NOMO-1 treated with DMSO at 0.1 percent for 48 hours (cell line): Measurements from ENCODE around the gene RAMACL.

Experiments used
- DNase-seq: peaks from one replicate; lab custom pipeline; 2025; ENCODE audit not compliant: unreplicated experiment; lab: John Stamatoyannopoulos, UW

The RAMACL gene

DNA sequence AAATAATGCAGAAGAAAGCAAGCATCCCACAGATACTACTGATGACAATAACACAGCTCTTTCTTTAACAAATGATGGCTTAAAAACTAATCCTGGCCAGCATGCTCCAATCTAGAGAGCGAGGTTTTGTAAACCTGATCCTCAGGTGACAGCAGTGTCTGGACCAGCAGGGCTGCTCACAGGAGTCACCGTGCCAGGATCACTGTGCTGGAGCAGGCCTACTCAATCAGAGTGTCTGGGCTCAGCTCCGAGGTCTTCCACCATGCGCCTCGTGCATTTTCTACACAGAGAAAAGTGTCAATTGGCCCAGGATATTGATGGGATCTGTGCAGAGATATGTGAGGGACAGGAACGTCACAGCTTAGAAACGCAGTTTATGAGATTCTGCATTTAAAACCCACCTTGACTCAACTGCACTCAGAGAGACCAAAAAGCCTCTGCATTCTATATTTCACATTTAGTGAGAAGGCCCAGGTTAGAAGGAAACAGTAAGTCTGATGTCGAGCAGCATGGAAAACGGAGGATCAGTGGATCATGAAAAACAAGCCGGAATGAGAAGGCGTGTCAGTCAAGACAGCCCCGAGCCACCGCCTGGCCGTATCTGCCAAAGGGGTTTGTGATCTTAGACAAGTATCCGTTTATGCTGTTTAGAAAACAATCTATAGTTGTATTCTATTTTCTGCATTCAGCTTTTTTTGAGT is 7.8 kb downstream of the RAMACL start:
- DNase-seq, result no peak

GRCh38 chr6:166575205-166575604 is 11.3 kb downstream of the RAMACL start:
- no peak for DNase-seq

DNA sequence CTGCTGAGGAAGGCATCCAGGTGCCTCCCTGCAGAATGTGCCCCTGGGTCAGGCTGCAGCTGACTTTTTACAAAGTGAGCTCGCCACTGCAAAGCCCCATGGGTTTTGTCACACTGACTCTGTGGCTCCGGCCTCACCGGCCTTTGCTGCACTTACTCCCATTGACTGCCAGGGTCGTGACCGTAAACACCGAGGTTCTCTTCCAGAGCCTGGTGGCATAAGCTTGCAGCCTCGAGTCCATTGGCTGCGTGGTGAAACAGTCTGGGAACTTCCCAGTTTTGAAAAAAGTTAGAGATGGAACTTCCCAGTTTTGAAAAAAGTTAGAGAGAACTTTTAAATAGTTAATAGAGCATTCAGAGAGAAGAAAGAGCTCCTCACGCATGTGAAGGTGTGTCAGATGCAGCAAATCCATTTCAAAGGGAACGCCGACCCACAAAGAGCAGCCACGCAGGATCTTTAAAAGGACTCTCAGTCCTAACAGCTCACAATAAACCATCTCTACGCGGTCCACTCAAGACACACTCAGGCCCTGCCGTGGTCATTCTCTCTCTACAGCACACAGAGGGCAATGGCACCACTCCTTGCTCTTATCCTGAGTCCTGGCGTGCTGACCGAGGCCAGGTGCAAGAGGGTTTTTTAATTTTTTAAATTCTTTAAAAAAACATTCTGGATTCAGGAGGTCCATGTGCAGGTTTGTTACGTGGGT is 12.8 kb downstream of the RAMACL start:
- DNase-seq, result no peak

DNA sequence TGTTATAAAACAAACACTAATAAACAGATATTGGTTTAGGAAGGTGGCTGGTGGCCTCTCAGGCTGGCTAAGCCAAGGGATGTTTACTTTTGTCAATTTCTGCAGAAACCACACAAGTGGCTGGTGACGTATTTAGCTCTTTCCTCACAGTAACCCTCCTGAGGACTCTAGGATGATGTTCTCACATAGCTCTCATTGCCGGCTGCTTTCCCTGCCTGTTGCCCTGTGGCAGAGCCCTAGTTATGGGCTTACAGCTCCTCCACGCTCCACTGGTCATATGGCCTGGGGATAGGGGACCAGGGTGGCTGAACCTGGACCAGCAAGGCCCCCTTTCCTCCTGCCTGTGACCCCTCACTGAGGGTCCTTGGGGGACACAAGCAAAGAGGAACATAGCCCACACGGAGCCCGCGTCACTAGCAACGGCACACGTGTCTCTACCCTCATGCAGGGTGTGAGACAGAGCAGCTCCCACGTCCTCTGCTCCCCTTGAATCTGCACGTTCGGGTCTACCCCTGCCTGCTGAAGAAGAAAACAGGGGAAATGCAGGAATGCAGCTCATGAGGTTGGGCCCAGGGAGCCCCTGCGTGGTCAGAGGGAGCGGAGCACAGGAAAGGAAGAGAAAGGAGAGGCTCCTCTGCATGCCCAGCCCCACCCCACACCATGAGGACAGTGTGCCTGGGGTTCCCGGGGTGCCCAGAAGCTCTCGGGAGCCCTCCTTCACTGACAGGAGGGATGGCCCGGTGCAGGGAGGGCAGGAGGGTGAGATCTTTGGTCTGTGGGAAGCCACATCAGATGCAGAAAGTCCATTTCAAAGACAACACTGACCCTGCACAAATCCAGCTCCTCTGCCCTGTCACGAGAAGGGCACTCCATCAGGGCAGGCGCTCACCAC is 13.9 kb downstream of the RAMACL start:
- no peak for DNase-seq

GRCh38 chr6:166570929-166571713 is 15.4 kb downstream of the RAMACL start:
- no peak for DNase-seq

DNA sequence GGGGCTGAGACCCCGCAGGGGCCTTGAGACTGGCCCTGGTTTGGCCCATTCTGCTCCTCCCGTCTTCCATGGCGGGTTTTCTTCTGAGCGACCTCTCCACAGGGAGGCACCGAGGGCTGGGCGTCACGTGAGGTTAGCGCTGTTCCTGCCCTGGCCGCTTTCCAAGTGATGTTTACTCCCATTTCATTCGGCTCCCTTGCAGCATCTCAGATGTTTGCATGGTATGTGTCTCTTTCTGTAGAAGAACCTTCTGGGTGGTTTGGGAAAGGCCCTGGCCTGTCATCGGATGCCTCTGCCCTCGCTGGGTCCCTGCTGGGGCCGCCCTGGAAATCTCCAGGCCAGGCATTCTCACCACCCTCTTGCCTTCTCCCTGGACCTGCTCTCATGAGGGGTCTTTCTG is 17.3 kb downstream of the RAMACL start:
- no peak for DNase-seq

DNA sequence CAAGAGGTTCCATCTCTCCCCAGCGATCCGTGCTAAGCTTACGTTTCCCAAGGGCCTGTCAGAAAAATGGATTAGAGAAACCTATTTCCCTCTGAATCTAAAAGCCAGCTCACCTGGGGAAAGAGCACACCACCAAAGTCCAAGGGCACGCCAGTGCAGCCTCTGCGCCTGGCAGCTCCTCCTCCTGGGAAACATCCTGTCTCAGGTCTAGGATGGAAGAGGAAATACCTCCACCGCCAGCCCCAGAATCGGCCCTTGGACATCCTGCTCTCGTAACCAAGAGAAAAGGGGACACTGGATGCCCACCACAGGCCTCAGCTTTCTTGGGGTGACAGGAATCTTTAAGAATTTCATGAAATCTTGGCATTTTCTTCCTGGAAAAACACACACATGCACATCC is 18.7 kb downstream of the RAMACL start:
- no peak for DNase-seq

- DNase-seq, result no peak
Measured at GRCh38 chr6:166567107-166567506, 19.4 kb downstream of the RAMACL start.

DNA sequence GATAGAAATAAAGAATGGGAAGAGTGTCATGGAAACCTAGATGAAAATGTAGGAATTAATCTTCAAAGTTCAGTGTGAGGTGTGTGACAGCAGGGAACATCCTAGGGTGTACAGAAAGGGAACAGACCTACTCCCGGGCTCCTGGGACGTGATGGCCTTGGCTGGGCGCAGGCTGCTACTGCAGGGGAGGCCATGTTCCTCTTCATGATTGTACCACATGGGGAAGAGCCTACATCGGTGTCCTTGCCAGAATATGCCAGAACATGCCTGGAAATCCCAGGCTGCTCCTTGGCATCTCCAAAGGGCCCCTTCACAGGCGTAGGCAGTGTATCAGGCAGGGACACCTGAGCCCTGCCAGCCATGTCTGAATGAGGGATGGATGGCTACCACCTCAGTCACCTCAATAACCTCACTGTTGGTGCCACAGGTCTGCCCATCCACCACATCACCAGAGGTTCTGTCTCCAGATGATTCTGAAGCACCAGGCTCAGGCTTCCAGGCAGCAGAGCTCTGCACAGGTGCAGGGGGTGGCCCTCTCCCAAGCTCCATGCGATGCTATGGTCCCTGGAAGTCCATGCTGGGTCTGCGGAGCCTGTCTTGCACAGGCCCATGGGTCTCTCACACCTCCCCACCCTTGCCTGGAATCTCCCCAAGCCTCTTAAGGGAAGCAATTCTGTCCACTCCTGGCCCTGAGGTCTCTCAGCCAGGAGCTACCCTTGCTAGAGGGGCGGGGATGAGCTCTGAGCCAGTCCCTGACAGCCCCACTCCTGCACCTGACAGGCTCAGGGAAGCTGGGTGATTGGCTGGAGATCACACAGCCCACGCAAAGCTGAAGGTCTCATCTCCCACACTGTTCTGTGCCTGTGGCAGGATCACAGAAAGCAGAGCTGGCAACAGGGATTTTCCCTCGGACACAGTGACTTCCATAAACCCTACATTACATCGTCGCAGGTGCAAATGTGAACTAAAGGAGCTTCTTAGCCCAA is 20.2 kb downstream of the RAMACL start:
- DNase-seq, result no peak

DNA sequence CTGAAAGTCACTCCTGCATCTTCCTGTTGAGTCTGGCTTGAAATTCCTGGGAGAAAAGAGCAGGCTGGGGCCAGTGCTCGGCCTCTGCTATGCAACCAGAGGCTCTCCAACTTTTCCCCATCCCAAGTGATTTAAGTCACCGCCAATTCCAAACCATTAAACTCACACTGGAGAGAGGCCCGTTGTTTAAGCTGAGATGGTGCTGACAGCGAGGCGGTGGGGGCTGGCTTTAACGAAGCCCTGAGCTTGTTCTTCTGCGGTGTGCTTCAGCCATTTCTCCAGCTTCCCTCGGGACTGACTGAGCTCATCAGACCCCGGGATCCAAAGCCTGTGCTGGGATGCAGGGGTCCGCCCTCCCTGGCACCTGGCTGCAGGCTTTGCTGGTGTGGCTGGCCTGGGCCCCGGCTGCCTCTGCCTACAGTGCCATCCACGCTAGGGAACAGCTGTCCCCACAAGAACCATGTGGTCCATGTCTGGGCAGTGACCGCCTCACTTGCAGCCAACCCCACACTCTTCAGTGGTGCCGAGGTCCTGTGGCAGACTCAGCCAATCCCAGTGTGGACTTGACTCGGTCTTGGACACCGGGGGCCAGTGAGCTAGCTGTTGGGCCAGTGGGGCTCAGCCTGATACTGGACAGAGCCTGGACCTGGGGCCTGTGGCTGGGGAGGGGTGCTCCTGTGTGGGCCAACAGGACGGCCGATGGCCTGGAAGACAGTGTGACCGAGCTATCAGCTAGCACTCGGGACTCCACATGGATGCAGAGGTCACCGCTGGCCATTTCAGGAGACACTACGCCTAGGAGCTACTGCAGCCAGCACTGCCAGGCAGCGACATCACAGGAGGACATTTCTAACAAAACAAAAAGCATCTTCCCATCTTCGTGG is 21.2 kb downstream of the RAMACL start:
- DNase-seq, result no peak

- DNase-seq, result no peak
Measured at GRCh38 chr6:166563805-166564204, 22.7 kb downstream of the RAMACL start.

- no peak for DNase-seq
Measured at GRCh38 chr6:166563200-166563599, 23.3 kb downstream of the RAMACL start.

DNA sequence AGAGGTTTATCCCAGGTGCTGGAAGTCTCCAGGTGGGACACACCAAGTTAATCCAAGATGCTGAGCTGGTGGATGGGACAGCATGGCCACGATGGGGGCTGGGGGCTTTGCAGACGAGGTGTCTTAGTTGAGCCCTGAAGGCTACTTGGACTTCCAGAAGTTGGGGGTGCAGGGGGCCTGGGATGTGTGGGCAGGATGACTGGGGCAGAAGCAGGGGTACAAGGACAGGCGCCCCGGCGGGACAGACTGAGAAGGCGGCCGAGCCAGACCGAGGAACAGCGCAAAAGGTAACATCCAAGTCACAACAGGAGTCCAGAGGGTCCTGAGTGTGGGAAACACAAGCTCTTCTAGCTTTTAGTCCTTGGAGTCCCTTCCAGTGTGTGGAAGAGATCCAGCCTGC is 23.8 kb downstream of the RAMACL start:
- no peak for DNase-seq

GRCh38 chr6:166561771-166562359 is 24.6 kb downstream of the RAMACL start:
- DNase-seq, result no peak

- no peak for DNase-seq
Measured at GRCh38 chr6:166560222-166560621, 26.3 kb downstream of the RAMACL start.

GRCh38 chr6:166559662-166560061 is 26.8 kb downstream of the RAMACL start:
- no peak for DNase-seq

GRCh38 chr6:166559211-166559610 is 27.3 kb downstream of the RAMACL start:
- DNase-seq, result no peak
